Daoy (cell line): ENCODE data around the gene DOLK. TPM values are rescaled to one million over a fixed set of nuclear protein-coding genes. Genes with fewer than 3 reads are reported as not detected.

Experiments used
- DNase-seq: peaks from one replicate; pipeline ENCODE4 v3.0.0-alpha.2; 2015; ENCODE audit warnings: low read depth
- total RNA-seq: library from RNA; depleted of rRNA; stranded (reverse); fragments of >200 nt; shearing (Covaris generic); gene quantifications from 2 replicates; pipeline ENCODE4 v1.2.3, GENCODE V29; 2014; rRNA removed

Gene DOLK
- total RNA-seq, 1 experiment from 2014 or later, result 17.1 TPM

GRCh38 chr9:128906741-128907140, 40.7 kb downstream of the DOLK start:
- no peak for DNase-seq

- DNase-seq, result no peak
Measured at GRCh38 chr9:128905964-128906363, 41.4 kb downstream of the DOLK start.

GRCh38 chr9:128903871-128904620, 43.4 kb downstream of the DOLK start:
- peak; percentile 68 for DNase-seq

- no peak for DNase-seq
Measured at GRCh38 chr9:128903079-128903461, 44.3 kb downstream of the DOLK start.

GRCh38 chr9:128902351-128903078, 44.9 kb downstream of the DOLK start:
- peak; percentile 67 for DNase-seq

- DNase-seq, result no peak
Measured at GRCh38 chr9:128901822-128902221, 45.6 kb downstream of the DOLK start.

GRCh38 chr9:128901379-128901778, 46.0 kb downstream of the DOLK start:
- DNase-seq, result no peak

GRCh38 chr9:128899566-128900322, 47.7 kb downstream of the DOLK start:
- DNase-seq, result no peak

GRCh38 chr9:128898845-128899565, 48.4 kb downstream of the DOLK start:
- DNase-seq, result no peak

- no peak for DNase-seq
Measured at GRCh38 chr9:128898382-128898781, 49.0 kb downstream of the DOLK start.

- DNase-seq, result peak; percentile 0
Measured at GRCh38 chr9:128895556-128895955, 51.8 kb downstream of the DOLK start.

Other genes with a start within 250 kb of the DOLK start
- 8.2 and 16.8 TPM in 2 replicates for gene PKN3, start 245.1 kb downstream of the DOLK start, total RNA-seq
- gene ZDHHC12, start 223.5 kb downstream of the DOLK start, total RNA-seq, result 62.3 and 78.8 TPM in 2 replicates
- 9.1 and 31.6 TPM in 2 replicates for gene ZER1, start 175.7 kb downstream of the DOLK start, total RNA-seq
- 12.9 and 13.1 TPM in 2 replicates for gene TBC1D13, start 160.3 kb downstream of the DOLK start, total RNA-seq
- gene ENDOG, start 129.1 kb downstream of the DOLK start, total RNA-seq, result 14.1 and 17.8 TPM in 2 replicates
- 29.9 and 45.8 TPM in 2 replicates for gene SPOUT1, start 117.8 kb downstream of the DOLK start, total RNA-seq
- 7.1 and 8.9 TPM in 2 replicates for gene KYAT1, start 65.7 kb downstream of the DOLK start, total RNA-seq
- 35.5 and 36.7 TPM in 2 replicates for gene LRRC8A, start 65.5 kb downstream of the DOLK start, total RNA-seq
- gene PHYHD1, start 26.6 kb downstream of the DOLK start, total RNA-seq, result not detected in 2 replicates
- 73.7 and 75.5 TPM in 2 replicates for gene NUP188, start 96 bp upstream of the DOLK start, total RNA-seq
- gene SH3GLB2, start 80.7 kb upstream of the DOLK start, total RNA-seq, result 19.0 and 21.8 TPM in 2 replicates
- 7.8 and 27.4 TPM in 2 replicates for gene MIGA2, start 89.0 kb upstream of the DOLK start, total RNA-seq
- 18.1 and 19.5 TPM in 2 replicates for gene DOLPP1, start 133.5 kb upstream of the DOLK start, total RNA-seq
- gene CRAT, start 163.2 kb upstream of the DOLK start, total RNA-seq, result 7.6 and 8.8 TPM in 2 replicates
- gene PTPA, start 163.8 kb upstream of the DOLK start, total RNA-seq, result 0.63 TPM in 1 of 2 replicates, not detected in the other
- gene IER5L, start 230.7 kb upstream of the DOLK start, total RNA-seq, result not detected in 2 replicates